ENCODE data around the gene ETHE1.

The ETHE1 gene

GRCh38 chr19:43545981-43546380 is 19.0 kb upstream of the ETHE1 start:
- ATAC-seq (ENCODE audit: insufficient read depth, low read depth) (no peak), DNase-seq (no peak)
- Histone ChIP-seq H3K4me1 (ENCODE audit: insufficient read depth, low read length) (no peaks in the 10 kb centered on the region), H4K20me1 (ENCODE audit: insufficient read depth, low read length) (no peaks in the 10 kb centered on the region), H2AFZ (ENCODE audit: low read depth, low read length) (no peak overlapping the region), H3K4me3 (ENCODE audit: low read depth in 1 of 2, low read length in 2 of 2) (no peak overlapping the region), H3K79me2 (ENCODE audit: insufficient read depth, low read length) (no peaks in the 10 kb centered on the region), H3K27ac (ENCODE audit: low read length) (no peak overlapping the region), H3K9ac (ENCODE audit: low read depth, low read length) (no peak overlapping the region), H3K36me3 (ENCODE audit: insufficient read depth, low read length) (peaks cover 63% of the 10 kb centered on the region), H3K9me3 (ENCODE audit: insufficient read depth, low read length, severe bottlenecking) (no peaks in the 10 kb centered on the region), H3K27me3 (ENCODE audit: insufficient read depth, low read length, poor library complexity) (no peaks in the 10 kb centered on the region), H3K4me2 (ENCODE audit: insufficient read depth, low read length) (no peak overlapping the region)
- TF ChIP-seq EZH2 (IDR thresholded peaks at IDR 0.05; ENCODE audit: borderline replicate concordance, low read depth, low read length, severe bottlenecking): no peak
- TF ChIP-seq, protein P1, sequence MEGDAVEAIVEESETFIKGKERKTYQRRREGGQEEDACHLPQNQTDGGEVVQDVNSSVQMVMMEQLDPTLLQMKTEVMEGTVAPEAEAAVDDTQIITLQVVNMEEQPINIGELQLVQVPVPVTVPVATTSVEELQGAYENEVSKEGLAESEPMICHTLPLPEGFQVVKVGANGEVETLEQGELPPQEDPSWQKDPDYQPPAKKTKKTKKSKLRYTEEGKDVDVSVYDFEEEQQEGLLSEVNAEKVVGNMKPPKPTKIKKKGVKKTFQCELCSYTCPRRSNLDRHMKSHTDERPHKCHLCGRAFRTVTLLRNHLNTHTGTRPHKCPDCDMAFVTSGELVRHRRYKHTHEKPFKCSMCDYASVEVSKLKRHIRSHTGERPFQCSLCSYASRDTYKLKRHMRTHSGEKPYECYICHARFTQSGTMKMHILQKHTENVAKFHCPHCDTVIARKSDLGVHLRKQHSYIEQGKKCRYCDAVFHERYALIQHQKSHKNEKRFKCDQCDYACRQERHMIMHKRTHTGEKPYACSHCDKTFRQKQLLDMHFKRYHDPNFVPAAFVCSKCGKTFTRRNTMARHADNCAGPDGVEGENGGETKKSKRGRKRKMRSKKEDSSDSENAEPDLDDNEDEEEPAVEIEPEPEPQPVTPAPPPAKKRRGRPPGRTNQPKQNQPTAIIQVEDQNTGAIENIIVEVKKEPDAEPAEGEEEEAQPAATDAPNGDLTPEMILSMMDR (IDR thresholded peaks at IDR 0.05; ENCODE audit: borderline replicate concordance, extremely low read depth, low read length, poor library complexity, severe bottlenecking): no peak

DNA sequence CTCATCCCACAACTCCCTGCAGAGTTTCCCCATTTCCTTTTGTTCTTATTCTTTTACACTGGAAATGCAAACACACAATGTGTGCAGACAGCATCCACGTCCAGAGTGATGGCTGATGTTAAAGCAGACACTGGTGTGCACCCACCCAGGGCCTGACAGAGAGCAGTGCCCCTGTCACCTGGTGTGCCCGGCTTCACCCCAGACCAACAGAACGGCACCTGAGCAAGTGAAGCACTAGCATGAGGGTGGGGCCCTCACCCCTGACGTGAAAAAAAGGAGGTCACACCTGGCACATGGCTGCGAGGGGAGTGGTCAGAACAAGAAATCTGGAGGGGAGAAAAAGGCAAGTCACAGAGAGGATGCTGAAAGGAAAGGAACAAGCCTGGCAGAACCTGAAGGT is 18.3 kb upstream of the ETHE1 start:
- no peak for DNase-seq
- no peak overlapping the region for H3K27ac ChIP-seq (ENCODE audit: low read length)

DNA sequence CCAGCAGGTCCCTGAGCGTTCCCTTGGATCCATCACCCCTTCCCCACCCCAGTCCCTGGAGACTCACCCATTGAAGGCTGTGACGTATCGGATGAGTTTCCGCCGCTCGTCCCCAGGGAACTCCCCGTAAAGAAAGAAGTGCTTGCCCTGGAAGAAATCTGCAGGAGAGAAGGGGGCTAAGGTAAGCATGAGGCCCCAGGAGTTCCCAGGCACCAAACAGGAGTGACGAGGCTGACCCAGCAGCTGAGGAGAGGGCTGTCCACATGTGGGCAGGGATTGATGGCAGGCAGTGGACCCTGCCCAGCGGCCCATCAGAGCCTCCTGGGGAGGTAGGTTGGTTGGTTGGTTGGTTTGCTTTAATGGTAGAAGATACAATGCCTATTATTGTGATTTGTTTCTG is 17.1 kb upstream of the ETHE1 start:
- Histone ChIP-seq H3K4me1 (ENCODE audit: insufficient read depth, low read length) (no peaks in the 10 kb centered on the region), H2AFZ (ENCODE audit: low read depth, low read length) (no peak overlapping the region), H4K20me1 (ENCODE audit: insufficient read depth, low read length) (no peaks in the 10 kb centered on the region), H3K79me2 (ENCODE audit: insufficient read depth, low read length) (no peaks in the 10 kb centered on the region), H3K4me2 (ENCODE audit: insufficient read depth, low read length) (no peak overlapping the region), H3K9ac (ENCODE audit: low read depth, low read length) (no peak overlapping the region), H3K27me3 (ENCODE audit: insufficient read depth, low read length, poor library complexity) (no peaks in the 10 kb centered on the region), H3K36me3 (ENCODE audit: insufficient read depth, low read length) (peaks cover 68% of the 10 kb centered on the region), H3K9me3 (ENCODE audit: insufficient read depth, low read length, severe bottlenecking) (peaks cover 7% of the 10 kb centered on the region), H3K4me3 (ENCODE audit: low read depth in 1 of 2, low read length in 2 of 2) (no peak overlapping the region), H3K27ac (ENCODE audit: low read length) (no peak overlapping the region)
- DNase-seq (no peak), ATAC-seq (ENCODE audit: insufficient read depth, low read depth) (no peak)
- no peak for TF ChIP-seq EZH2 (IDR thresholded peaks at IDR 0.05; ENCODE audit: borderline replicate concordance, low read depth, low read length, severe bottlenecking)
- TF ChIP-seq, protein P1 (IDR thresholded peaks at IDR 0.05; ENCODE audit: borderline replicate concordance, extremely low read depth, low read length, poor library complexity, severe bottlenecking): no peak

More for the DNA sequence above, 18.3 kb upstream of the ETHE1 start:
- no peak overlapping the region for H3K9ac ChIP-seq (ENCODE audit: low read depth, low read length)
- H4K20me1 ChIP-seq (ENCODE audit: insufficient read depth, low read length): no peaks in the 10 kb centered on the region
- TF ChIP-seq, protein P1 (IDR thresholded peaks at IDR 0.05; ENCODE audit: borderline replicate concordance, extremely low read depth, low read length, poor library complexity, severe bottlenecking): no peak
- TF ChIP-seq EZH2 (IDR thresholded peaks at IDR 0.05; ENCODE audit: borderline replicate concordance, low read depth, low read length, severe bottlenecking): no peak
- no peak overlapping the region for H3K4me2 ChIP-seq (ENCODE audit: insufficient read depth, low read length)
- no peak overlapping the region for H2AFZ ChIP-seq (ENCODE audit: low read depth, low read length)
- H3K36me3 ChIP-seq (ENCODE audit: insufficient read depth, low read length): peaks cover 64% of the 10 kb centered on the region
- no peaks in the 10 kb centered on the region for H3K27me3 ChIP-seq (ENCODE audit: insufficient read depth, low read length, poor library complexity)
- no peak overlapping the region for H3K4me3 ChIP-seq (ENCODE audit: low read depth in 1 of 2, low read length in 2 of 2)
- no peak for ATAC-seq (ENCODE audit: insufficient read depth, low read depth)
- no peaks in the 10 kb centered on the region for H3K4me1 ChIP-seq (ENCODE audit: insufficient read depth, low read length)
- H3K9me3 ChIP-seq (ENCODE audit: insufficient read depth, low read length, severe bottlenecking): peaks cover 3% of the 10 kb centered on the region
- no peaks in the 10 kb centered on the region for H3K79me2 ChIP-seq (ENCODE audit: insufficient read depth, low read length)
